ENCODE data around the gene FST.

Gene FST

DNA sequence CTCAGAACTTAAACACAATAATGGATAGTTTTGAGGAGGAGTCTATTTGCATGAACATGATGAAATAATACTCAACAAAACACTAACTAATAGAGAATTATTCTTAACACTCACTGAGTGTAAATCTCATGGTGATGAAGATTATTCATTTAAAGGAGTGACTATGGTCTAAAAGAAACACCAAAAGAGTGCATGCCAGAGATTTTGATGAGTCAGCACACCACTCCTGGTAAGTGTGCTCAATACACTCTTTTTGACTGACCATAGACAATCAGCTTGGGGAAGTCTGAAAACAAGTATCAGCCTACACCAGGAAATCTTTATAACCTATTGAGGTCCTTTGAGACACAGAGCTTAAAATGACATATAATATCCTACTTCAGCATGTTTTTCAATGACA lies 6.8 kb upstream of the FST start:
- no peak for DNase-seq (ENCODE audit: low read depth, low spot score)

DNA sequence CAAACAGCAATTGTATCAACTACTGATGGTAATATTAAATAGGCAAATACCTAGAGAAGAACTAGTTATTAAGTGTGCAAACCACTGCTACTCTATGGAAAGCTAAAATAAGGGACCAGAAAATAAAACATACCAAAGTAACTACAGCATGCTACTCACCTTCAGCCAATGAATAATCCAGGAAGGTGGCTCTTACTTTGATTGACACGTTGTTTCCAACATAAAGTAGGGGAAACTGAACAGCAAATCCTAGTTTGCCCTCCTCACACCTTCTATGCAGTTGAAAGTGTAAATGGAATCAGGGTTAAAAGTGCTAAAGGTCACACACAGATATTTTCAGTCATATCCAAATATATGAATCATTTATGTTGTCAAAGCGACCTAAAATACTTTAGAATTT lies 5.1 kb upstream of the FST start:
- DNase-seq (ENCODE audit: low read depth, low spot score), result no peak

DNA sequence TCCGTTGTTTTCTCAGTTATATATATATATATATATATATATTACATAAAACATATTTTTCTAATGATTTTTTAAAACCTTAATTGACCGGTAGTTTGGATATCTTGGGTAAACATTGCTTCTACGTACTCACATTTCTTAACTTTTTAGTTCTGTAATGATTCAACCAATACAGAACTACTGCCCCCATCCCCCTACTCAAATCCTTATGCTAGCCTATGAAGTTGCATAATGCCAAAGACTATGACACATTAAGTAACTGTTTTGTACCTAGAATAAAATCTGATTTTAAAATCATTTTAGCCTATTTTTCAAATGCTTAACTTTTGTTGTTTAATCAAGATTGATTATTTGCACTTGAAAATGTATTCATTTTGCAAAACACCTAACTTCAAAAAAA lies 4.4 kb upstream of the FST start:
- DNase-seq (ENCODE audit: low read depth, low spot score), result no peak

DNA sequence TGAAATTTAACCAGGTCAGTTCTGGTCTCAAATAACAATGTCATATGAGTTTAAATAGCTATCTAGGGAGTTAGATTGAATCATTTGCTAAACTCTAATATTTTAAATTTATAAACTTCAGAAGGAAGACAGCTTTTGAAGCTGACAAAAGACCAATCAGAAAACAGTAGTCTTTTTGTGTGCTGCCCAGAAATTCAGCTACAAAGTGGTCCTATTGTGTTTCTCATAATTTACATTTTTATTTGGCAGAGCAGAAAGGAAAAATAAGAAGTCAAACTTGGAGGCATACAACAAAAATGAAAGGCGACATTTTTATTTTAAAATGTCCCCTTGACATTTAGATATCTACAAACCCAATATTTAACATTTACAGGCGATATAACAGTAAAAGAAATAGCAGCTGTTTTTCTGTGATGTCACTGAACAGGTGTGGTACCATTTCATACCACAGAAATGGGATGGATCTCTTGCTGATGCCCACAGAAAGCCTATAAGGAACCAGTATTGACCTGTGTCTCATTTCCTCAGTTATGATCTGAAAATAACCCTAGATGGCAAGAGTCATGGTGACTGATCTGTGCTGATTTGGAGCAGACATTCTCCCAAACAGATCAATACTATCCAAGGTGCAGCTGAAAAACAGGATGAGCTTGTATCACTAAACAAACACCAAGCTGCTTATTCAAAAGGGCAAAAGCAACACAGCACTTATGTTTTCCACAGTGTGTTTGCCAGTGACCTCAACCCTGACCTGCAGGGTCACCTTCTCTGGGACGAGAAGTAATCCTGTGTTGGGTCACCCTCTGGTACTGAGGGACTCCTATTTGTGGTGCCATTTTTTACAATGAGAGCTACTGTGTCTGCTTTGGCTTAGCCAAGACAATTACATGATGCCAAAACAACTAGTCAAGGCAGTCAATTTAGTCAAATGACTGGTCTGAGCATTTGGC lies 3.6 kb upstream of the FST start:
- DNase-seq (ENCODE audit: low read depth, low spot score), result no peak

DNA sequence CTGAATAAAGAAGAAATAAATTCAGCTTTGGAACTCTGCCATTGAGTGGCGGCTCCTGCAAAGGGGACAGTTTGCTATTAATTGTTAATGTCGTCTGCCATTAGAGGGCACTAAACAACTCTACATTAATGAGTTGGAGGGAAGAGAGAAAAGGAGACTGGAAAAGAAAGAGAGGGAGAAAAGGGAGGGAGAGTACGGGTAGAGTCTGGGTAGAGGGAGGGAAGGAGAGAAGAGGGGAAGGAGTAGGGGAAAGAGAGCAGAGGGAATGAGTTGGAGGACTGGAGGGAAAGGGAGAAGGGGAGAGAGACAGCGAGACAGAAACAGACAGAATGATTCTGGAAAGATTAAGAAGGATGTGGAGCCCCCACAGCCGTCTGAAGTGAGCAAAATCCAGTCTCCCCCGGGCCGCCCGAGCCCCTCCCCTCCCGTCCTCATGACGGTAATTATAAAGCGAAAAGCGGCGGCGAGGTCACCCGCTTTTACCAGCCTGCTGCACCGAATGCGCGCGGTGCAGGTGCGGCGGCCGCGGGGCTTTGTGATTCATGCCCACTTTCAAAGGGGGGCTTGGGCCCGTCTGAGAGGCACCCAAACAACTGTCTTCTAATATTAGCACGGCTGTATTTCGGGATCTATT lies 1.9 kb upstream of the FST start:
- no peak for DNase-seq (ENCODE audit: low read depth, low spot score)

DNA sequence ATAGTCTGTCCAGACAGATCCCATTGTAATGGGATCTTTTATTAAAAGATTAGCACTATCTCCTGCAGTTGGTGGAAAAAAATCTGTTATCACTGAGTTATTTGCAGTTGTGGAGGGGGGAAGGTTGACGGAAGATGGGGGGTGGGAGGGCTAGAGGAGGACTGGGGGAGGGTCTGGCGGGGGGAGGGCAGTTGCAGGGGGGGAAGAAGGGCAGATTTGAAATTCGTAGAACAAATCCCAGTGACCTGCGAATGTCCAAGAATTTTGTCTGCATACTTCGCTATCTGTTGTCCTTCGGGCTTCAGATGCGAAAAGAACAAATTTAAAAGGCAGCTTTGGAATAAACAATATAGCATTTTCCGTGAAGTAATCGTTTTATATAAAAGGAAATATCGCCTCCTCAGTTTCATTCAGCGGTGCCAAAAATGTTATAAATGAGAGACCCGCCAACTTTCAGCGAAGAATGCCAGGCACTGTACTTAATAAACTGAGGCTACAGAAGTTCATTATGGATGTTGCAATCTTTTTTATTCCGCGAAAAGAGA lies 1.3 kb upstream of the FST start:
- no peak for DNase-seq (ENCODE audit: low read depth, low spot score)

DNA sequence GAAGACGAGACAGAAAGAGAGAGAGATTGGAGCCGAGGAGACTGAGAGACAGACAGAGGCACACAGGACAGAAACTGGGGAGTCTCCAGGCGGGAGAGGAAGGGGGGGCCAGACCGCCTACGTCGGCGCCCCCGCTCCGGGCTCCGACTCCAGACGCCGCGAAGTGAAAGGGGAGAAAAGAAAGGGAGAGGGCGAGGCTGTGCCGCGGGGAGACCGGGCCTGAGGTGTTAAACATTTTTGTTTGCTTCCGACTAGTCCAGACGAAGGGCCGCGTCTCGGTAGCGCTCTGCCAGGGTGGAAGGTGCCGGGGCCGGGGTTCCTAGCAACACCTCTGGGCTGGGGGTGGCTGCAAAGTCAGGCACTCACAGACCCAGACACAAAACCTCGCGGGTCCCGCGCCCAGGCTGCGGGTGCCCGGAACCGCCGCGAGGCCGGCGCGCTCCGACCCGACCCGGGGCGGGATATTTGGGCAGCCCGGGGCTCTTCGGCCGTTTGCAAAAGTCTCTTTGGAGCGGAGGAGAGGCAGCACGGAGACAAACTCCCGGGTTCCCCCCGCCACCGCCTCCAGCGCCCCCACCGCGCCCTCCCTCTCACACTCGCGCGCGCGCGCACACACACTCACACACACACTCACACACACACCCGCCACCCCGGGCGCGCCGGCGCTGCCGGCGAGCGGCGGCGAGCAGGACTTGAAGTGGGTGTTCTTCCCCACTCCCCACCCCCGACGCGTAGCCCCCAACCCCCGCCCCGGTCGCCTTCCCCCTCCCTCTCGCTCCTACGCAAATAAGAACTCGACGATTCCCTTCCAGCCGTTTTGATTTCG lies 626 bp upstream of the FST start:
- no peak for DNase-seq (ENCODE audit: low read depth, low spot score)

DNA sequence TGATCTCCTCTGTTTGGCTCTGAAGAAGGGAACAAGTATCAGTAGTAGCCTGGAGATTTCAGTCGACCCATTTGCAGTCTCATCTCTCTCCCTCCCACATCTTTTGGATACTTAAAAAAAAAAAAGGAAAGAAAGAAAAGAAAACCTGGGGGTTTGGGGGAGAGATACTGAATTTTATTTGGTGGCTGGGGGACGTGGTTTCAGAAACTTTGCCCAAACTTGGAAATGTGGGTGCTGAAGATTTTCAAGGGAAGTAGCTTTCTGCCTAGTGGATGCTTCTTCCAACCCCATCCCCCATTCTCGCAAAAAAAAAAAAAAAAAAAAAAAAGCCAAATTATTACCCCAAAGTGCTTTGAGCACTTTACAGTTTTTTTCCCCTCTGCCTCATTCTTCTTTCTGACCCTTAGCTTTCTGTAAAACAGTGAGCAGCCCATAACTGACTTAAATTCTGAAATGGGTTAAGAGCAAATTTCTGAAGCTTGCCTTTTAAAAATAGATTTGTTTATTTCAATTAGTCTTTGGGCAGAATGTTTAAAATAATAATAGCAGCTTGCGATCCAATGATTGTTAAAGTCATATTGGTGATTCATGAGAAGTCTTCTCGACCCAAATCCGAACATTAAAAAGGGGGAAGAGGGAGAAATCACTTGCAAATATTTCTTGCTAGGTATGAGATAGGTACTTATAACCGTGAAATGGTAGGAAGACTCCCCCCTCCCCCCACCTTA lies 894 bp downstream of the FST start:
- DNase-seq (ENCODE audit: low read depth, low spot score), result no peak

DNA sequence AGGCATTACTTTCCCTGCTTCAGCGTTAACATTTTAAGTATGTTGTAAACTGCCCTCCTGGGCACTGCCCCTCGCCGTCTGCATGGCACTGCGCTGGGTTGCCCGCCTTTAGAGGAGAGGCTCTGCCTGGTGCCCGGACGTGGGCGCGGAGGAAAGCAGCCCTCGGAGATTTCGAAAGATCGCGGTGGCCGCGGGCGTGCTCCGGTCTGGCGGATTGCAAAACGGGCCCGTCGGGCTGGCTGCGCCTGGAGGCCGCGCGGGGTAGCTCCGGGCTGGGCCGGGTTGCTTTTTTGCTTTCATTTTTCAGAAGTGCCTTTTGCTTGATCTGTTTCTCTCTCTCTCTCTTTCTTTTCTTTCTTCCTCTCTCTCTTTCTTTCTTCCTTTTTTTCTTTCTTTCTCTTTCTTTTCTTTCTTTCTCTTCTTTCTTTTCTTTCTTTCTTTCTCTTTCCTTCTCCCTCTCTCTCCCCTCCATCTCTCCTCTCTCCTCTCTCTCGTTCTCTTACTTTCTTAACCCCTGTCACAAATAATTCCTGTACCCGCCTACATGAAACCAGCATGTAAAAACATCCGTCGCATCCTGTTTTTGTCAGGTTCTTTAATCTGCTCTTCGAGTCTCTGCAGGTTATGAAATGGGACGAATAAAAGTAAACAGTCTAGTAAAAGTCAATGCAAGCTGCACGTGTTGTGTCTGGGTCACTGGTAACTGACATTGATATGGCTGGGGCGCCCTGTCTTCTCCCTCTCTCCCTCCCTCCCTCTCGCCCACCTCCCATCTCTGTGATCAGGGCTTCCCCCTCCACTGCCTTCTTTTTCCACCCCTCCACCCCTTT lies 1.7 kb downstream of the FST start:
- DNase-seq (ENCODE audit: low read depth, low spot score), result no peak

DNA sequence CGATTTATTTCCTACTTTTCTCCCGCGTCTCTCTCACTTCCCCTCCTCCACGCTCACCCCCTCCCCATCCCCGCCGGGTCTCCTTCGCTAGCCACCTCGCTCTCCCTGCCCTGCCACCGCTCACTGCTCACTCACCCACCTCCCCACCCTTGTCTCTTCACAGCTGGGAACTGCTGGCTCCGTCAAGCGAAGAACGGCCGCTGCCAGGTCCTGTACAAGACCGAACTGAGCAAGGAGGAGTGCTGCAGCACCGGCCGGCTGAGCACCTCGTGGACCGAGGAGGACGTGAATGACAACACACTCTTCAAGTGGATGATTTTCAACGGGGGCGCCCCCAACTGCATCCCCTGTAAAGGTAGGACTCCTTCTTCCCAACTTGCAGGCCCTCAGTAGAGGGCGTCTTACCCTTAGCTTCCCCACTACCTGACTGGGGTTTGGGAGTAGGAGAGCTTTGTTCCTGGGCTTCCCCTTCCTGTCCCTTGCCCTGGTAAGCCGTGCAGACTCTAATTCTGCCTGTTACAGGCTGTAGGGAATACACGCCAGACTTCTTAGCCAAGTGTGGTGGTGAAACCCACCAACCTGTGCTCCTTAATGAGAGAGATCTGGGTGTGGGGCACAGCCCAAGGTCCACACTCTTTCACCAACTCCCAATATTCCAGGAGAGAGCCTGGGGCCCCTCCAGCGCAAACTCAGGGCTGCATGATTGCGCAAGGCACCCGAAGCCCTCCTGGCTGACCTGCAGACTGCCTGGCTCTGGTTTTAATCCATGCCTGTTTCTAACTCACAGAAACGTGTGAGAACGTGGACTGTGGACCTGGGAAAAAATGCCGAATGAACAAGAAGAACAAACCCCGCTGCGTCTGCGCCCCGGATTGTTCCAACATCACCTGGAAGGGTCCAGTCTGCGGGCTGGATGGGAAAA lies 2.5 kb downstream of the FST start:
- DNase-seq (ENCODE audit: low read depth, low spot score), result no peak

DNA sequence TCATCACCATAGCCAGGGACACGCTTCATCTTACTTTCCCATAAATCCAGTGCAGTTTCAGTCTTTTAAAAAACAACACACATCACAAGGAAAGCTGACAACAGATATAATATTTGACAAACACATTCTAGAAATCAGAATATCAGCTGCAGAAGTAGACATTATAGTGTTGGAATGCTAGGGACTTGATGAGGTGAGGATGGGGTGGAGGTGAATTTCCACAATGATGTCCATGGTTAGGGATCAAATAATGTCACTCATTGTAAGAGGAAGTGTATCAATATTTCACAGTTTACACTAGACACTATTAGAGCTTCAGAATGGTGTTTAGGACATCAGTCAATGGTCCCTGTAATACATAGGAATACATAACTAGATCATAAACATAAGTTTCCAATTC lies 7.0 kb downstream of the FST start:
- no peak for DNase-seq (ENCODE audit: low read depth, low spot score)

DNA sequence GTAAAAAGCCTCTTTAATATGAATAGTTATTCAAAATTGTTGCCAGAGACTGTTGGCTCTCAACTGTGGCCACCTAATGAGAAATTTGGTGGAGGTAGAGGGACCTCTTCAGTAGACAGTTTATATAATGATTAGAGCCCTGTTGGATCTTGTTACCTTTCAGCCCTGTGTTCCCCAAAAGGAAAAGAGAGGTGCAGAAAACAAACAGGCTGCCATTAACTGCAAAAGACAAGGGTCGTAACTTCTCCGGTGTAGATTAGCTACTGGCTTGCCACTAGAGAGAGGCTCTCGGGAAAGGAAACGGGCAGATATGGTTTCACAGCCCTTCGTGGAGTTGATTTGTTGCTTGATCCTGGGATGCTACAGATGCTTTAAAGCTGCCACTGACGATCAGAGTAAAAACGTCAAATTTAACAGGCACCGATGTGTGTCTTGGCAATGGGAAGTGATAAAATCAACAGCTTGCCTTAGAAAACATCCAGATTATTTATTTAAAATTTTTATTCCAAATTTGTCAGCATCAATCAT lies 7.8 kb downstream of the FST start:
- no peak for DNase-seq (ENCODE audit: low read depth, low spot score)

DNA sequence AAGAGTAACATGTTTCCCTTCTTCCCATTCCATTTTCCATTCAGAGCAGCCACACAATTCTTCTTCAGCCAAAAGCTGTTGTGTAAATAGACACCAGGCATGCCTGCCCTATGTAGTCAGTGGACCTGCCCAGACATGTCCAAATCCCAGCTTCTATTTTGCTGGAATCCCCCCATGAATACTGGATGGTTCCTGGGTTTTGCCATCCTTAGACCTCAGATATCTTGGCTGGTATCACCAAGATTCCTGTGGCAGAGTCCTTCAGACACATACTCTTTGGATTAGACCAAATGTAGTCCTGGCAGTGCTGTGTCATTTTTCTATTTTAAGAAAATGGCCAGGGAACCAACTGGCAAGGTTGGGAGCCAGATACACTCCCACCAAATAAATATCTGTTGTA lies 10.3 kb downstream of the FST start:
- no peak for DNase-seq (ENCODE audit: low read depth, low spot score)

DNA sequence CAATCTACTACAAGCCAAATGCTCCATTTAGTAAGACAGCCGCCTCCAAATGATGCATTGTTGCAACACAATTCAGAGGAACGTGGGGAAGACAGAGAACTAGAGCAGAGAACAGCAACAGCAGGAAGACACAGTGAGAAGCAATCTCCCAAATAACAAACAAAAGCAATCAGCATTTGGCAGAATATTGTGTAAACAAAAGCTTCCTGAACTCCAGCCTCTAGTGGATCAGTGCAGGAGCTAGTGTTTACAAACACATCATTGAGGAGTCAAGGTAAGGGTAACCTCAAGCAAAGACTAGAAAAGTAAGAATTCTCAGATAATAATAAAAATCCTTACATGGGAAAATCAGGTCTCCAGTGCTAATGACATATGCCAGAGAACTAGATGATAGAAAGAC lies 20.6 kb downstream of the FST start:
- no peak for DNase-seq (ENCODE audit: low read depth, low spot score)

DNA sequence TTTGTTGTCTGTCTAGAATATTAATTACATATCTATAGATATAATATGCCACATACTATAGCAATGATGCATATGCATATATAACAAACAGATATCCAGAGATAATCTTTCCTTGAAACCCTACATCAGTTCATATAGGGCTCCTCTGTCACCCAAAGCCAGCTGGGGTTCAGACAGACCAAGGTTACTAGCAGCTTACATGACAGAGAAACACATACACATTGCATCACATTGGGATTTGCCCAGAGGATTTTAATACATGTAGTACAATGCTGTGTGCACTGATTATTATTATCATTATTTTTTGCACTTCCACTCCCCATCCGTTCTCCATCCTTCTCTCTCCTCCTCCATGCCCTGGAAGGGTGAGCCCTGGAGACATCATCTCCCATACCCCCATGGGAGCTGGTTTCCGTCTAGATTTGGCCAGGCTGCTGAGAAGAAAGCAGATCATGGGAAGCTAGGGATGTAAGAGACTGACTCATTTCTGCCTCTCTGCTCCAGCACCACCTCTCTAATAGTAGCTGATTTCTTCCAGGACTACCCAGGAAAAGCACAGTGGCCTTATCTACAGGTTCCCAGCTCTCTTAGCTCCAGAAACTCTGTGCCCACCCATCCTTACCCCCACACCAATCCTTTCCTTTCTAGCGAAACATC lies 23.3 kb downstream of the FST start:
- no peak for DNase-seq (ENCODE audit: low read depth, low spot score)

DNA sequence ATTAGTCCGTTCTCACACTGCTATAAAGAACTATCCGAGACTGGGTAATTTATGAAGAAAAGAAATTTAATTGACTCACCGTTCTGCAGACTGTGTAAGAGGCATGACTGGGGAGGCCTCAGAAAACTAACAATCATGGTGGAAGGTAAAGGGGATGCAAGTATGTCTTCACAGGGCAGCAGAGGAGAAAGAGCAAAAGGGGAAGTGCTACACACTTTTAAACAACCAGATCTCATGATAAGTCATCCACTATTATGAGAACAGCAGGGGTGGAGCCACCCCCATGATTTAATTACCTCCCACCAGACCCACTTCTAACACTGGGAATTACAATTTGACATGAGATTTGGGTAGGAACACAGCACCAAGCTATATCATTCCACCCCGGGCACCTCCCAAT lies 26.6 kb downstream of the FST start:
- no peak for DNase-seq (ENCODE audit: low read depth, low spot score)

DNA sequence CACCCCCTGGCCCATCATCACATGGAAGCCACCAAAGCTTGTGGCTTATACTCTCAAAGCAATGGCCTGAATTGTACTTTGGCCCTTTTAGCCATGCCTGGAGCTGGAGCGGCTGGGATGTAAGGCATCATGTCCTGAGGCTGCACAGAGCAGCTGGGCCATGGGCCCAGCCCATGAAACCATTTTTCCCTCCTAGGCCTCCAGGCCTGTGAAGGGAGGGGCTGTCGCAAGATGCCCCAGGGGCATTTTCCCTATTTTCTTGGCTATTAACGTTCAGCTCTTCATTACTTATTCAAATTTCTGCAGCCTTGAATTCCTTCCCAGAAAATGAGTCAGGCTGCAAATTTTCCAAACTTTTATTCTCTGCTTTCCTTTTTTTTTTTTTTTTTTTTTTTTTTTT lies 27.7 kb downstream of the FST start:
- no peak for DNase-seq (ENCODE audit: low read depth, low spot score)

DNA sequence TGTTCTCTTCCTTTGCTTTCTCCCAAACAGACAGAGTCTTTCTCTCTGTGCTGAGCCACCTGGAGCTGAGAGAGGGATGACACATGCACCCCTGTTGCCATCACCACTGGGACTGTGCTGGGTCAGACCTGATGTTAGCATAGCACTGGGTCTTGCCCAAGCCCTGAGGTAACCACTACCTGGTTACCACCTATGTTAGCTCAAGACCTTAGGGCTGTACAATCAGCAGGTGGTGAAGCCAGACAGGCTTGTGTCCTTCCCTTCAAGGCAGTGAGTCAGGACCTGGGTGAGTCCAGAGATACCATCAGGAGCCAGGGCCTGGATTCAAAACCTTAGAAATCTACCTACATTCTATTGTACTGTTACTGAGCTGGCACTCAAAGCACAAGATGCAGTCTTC lies 32.1 kb downstream of the FST start:
- no peak for DNase-seq (ENCODE audit: low read depth, low spot score)

DNA sequence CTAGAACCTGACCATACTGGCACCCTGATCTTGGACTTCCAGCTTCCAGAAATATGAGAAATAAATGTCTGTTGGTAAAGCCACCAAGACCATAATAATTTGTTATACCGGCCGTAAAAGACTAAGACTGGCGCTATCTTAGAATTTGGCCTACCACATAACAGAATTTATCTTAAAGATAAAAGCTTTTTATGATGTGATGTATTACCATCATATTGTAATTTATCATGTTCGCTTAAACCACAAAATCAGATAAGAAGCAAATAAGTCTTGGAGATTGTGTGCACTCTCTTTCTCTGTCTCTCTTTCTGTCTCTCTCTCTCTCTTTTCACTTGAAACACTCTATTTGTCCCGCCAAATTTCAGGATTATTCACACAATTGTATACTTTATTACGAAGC lies 35.6 kb downstream of the FST start:
- DNase-seq (ENCODE audit: low read depth, low spot score), result no peak
